ENCODE results near the gene FAM156B.
"Not testable (repeated sequence)": the region's sequence is repeated elsewhere in the genome, so short reads cannot be mapped to it uniquely, and the experiment has no call there.

FAM156B gene

GRCh38 chrX:52930214-52930613 is 33.1 kb downstream of the FAM156B start:
- DNase-seq = not testable (repeated sequence)

GRCh38 chrX:52933213-52933612 is 36.1 kb downstream of the FAM156B start:
- no peak for DNase-seq

- no peak for DNase-seq
These were observed 37.0 kb downstream of the FAM156B start for GRCh38 chrX:52933976-52934703.

DNA sequence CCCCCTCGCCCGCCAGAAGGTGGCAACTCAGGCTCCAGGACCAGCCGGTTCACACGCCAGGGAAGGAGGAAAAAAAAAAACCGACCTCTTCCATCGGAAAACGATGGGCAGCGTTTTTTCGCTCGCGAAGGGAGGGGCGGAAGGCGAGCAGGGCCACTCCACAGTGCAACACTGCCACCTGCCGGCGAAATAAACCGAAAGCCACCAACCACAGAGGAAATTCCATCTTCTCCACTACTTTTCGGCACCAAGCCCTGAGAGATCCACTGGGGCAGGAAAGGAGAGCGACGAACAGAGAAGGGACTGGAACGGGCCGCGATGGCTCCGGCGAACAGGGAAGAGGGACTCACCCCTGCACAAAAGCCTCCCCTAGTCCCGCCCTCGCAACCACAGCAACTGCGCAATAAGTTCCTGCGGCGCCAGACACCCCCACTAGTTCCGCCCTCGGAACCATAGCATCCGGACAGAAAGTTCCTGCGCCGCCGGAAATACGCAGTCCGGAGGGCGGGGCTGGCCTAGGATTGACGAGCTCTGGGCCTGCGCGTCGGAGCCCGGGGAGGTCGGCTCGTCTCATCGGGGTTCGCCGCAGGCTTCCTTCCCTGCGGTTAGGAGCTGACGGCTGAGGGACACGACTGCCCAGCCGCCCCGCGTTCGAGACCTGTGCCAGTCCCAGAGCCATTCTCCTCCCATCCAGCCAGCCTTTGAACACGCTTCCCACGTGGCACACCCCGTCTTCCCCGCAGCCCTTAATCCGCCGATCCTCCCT is 37.8 kb downstream of the FAM156B start:
- peak; percentile 89 for DNase-seq

- DNase-seq = not testable (repeated sequence)
These were observed 38.3 kb downstream of the FAM156B start for GRCh38 chrX:52935470-52935784.

DNA sequence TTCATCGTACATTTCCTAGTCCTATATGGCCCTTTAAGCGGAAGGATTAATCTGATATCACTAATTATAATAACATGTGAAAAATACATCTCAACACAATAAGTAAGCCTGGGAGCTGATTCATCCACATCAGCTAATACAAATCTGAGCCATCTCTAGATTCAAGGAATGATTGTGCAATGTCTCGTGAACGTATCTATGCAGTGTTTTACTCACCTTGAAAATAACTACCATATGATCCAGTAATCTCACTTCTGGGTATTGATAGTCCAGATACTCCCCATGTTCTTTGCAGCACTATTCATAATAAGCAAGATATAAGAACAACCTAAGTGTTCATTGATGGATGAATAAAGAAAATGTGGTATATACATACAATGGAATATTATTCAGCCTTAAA is 43.6 kb downstream of the FAM156B start:
- not testable (repeated sequence) for DNase-seq

DNA sequence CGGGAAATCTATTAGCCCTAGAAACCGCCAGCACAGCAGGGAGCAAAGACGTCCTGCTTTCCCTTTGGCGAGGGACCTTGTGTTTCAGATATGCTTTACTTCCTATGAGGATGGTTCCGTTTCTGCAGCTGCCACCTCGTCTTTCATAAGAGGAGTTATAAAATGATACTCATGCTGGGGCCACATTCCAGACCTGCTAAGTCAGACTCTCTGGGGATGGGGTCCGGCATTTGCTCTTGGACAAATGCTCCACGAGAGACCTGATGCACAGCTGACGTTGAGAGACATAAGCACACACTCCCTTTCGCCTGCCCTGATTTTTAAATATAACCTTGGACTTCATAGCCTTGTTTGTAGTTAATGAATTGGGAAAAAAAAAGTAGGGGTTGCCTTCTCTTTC is 44.6 kb downstream of the FAM156B start:
- DNase-seq = not testable (repeated sequence)

DNA sequence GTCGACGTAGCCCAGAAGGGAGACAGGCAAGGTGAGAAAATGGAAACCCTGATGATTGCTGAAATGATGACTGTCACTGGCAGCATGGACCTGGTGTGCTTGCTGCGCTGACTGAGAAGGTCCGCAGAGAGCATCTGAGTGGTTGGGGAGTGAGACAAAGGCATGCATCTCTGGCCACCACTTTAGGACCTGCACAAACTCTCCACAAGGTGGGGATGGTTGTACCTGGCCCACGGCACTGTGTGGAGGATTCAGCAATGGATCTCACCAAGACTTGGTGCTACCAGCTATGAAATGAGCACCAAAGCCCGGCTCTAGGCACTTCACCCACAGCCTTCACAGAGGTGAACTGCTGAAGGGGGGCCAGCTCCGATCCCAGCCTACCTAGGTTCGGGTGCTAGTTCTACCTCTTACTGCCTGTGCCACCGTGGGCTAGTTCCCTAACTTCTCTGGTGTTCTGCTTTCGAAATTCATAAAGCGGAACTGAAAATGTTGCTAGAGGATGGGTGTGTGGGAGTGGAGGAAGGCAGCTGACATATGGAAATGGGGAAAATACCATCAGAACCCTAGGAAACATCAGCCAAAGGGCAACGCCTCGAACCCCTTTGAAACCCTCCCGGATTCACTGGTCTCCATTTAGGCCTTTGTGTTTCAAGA is 48.8 kb downstream of the FAM156B start:
- not testable (repeated sequence) for DNase-seq

DNA sequence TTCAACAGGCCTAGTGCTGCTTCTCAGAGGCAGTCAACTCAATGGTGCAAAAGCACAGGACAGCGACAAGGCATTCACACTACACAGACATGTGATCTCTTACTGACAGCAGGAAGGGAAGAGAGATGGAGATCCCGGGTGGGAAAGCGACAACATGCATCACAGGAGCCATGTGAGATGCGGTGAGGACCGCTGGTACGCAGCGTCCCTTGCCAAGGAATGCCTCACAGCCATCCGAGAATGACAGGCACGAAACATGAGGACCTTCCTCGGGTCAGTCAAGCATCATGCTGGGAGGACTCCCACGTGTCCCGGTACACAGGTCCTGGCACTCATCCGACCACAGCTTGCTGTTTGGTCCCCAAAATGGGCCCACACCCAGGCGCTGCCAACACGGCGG is 50.4 kb downstream of the FAM156B start:
- not testable (repeated sequence) for DNase-seq

GRCh38 chrX:52948265-52948664 is 51.1 kb downstream of the FAM156B start:
- not testable (repeated sequence) for DNase-seq

DNA sequence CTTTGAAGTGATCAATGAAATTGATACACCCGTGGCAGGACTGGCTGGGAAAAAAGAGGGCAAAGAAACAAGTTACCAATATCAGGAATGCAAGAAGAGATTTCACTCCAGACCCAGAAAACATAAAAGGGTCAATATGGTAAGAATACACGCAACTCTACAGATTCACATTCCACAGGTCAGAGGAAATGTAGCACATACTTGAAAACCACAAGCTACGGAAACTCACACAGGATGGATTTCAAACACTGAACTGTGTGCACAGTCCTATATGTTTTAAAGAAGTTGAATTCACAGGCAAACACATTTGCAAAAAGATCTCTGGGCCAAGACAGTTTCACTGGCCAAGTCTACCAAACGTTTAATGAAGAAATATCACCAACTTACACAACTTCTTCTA is 52.2 kb downstream of the FAM156B start:
- DNase-seq = not testable (repeated sequence)

DNA sequence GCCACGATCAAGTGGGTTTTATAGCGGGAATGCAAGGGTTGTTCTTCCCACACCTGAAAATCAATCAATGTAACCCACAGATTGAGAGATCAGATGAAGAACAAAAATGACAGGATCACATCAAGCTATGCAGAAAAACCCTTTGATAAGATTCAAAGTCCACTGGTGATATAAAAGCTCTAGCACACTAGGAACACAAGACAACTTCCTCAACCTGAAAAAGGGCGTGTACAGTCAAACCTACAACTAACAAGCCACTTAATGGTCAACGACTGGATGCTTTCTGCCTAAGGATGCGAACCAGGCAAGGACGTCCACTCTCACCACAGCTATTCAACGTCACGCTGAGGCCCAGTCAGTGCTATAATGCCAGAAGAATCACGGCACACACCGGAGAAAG is 52.8 kb downstream of the FAM156B start:
- DNase-seq = not testable (repeated sequence)

Measured in NCI-H1048 (cell line).